GM18511 (cell line): ENCODE data around the gene TUBG2.
"Not testable (repeated sequence)": the region's sequence is repeated elsewhere in the genome, so short reads cannot be mapped to it uniquely, and the experiment has no call there.

Experiments
- ATAC-seq: cut with Tn5 transposase; IDR thresholded peaks from one replicate; pipeline ENCODE4 v1.9.1; 2021; ENCODE audit warnings: mild to moderate bottlenecking, moderate library complexity; ENCODE audit not compliant: unreplicated experiment

The TUBG2 gene

GRCh38 chr17:42659079-42659931, at the start of gene TUBG2:
Gene TUBG2 (plus strand): TSS chr17:42659284. CDS start chr17:42659504, 220 bp downstream.
- ATAC-seq = peak; percentile 61

GRCh38 chr17:42609814-42610801, 49.0 kb upstream of the TUBG2 start:
- not testable (repeated sequence) for ATAC-seq

- ATAC-seq = no peak
These were observed 47.1 kb upstream of the TUBG2 start for GRCh38 chr17:42612013-42612412.

- no peak for ATAC-seq
These were observed 45.3 kb upstream of the TUBG2 start for GRCh38 chr17:42613699-42614295.

GRCh38 chr17:42617956-42618431, 41.1 kb upstream of the TUBG2 start:
- ATAC-seq = peak; percentile 29

- ATAC-seq = peak; percentile 82
These were observed 40.5 kb upstream of the TUBG2 start for GRCh38 chr17:42618442-42619150.

- not testable (repeated sequence) for ATAC-seq
These were observed 37.1 kb upstream of the TUBG2 start for GRCh38 chr17:42621987-42622386.

GRCh38 chr17:42623271-42623670, 35.8 kb upstream of the TUBG2 start:
- ATAC-seq = no peak

- ATAC-seq = no peak
These were observed 35.1 kb upstream of the TUBG2 start for GRCh38 chr17:42623732-42624596.

GRCh38 chr17:42627032-42627764, 31.9 kb upstream of the TUBG2 start:
- ATAC-seq = not testable (repeated sequence)

GRCh38 chr17:42629411-42630009, 29.6 kb upstream of the TUBG2 start:
- no peak for ATAC-seq

GRCh38 chr17:42632949-42633444, 26.1 kb upstream of the TUBG2 start:
- ATAC-seq = no peak

- no peak for ATAC-seq
These were observed 19.5 kb upstream of the TUBG2 start for GRCh38 chr17:42639525-42640113.

- no peak for ATAC-seq
These were observed 19.0 kb upstream of the TUBG2 start for GRCh38 chr17:42640121-42640520.

GRCh38 chr17:42642336-42642735, 16.7 kb upstream of the TUBG2 start:
- no peak for ATAC-seq

GRCh38 chr17:42647778-42648177, 11.3 kb upstream of the TUBG2 start:
- ATAC-seq = no peak

GRCh38 chr17:42651392-42651791, 7.7 kb upstream of the TUBG2 start:
- ATAC-seq = no peak
